Neuronal stem cell (in vitro differentiated cells): ENCODE data around the gene COX7A2.
A peak's percentile ranks its signal among the peaks of the same experiment; 100 is the strongest.

Source experiments
- DNase-seq: peaks from one replicate; pipeline ENCODE4 v3.0.0-alpha.2; 2013; ENCODE audit warnings: low spot score
- H2AFZ ChIP-seq: one replicate; pipeline ENCODE4 v1.6.1; 2013; ENCODE audit warnings: mild to moderate bottlenecking, low read length, inconsistent platforms
- H2AK5ac ChIP-seq: 2 replicates; pipeline ENCODE4 v1.6.1; 2013; ENCODE audit warnings: low read depth, mild to moderate bottlenecking, inconsistent platforms, low read length, moderate library complexity, mixed read lengths
- H2BK120ac ChIP-seq: 2 replicates; pipeline ENCODE4 v1.6.1; 2013; ENCODE audit warnings: low read depth, mild to moderate bottlenecking, inconsistent platforms, low read length, moderate library complexity, mixed read lengths
- H2BK12ac ChIP-seq: one replicate; pipeline ENCODE4 v1.6.1; 2013; ENCODE audit warnings: low read length, inconsistent platforms
- H2BK15ac ChIP-seq: 2 replicates; pipeline ENCODE4 v1.6.1; 2013; ENCODE audit warnings: mild to moderate bottlenecking, low read length, inconsistent platforms, mixed read lengths
- H2BK5ac ChIP-seq: one replicate; pipeline ENCODE4 v1.6.1; 2013; ENCODE audit warnings: inconsistent platforms, mild to moderate bottlenecking, low read length, moderate library complexity
- H3K14ac ChIP-seq: one replicate; pipeline ENCODE4 v1.6.1; 2013; ENCODE audit warnings: low read length, inconsistent platforms
- H3K18ac ChIP-seq: 2 replicates; pipeline ENCODE4 v1.6.1; 2013; ENCODE audit warnings: low read length, inconsistent platforms
- H3K23ac ChIP-seq: 2 replicates; pipeline ENCODE4 v1.6.1; 2013; ENCODE audit warnings: low read depth, mild to moderate bottlenecking, mixed read lengths, low read length, inconsistent platforms; ENCODE audit not compliant: poor library complexity
- H3K27ac ChIP-seq: replicated peaks from 3 replicates; pipeline ENCODE4 v1.5.1; 2013; ENCODE audit warnings: low read length, inconsistent platforms
- H3K27me3 ChIP-seq, 3 experiments: 2 replicates each; pipeline ENCODE4 v1.6.1; 2013; ENCODE audit warnings: low read length in 3 of 3, mild to moderate bottlenecking in 2 of 3, inconsistent platforms in 1 of 3, low read depth in 1 of 3, mixed read lengths in 1 of 3, moderate library complexity in 1 of 3; ENCODE audit not compliant: control insufficient read depth in 3 of 3, insufficient read depth in 3 of 3
- H3K36me3 ChIP-seq, 2 donors: replicated peaks in 1 of 2; 2 replicates each; pipeline ENCODE4 v1.6.1; 2013; ENCODE audit warnings: low read length in 2 of 2; ENCODE audit not compliant: control insufficient read depth in 2 of 2, insufficient read depth in 2 of 2
- H3K4ac ChIP-seq: 2 replicates; pipeline ENCODE4 v1.6.1; 2013; ENCODE audit warnings: inconsistent platforms, mild to moderate bottlenecking, low read length, moderate library complexity
- H3K4me1 ChIP-seq, 2 donors: 1 replicate in 1 of 2; 2 replicates in 1 of 2; pipeline ENCODE4 v1.6.1; 2013; ENCODE audit warnings: low read length in 2 of 2, low read depth in 1 of 2; ENCODE audit not compliant: control insufficient read depth in 2 of 2, insufficient read depth in 1 of 2
- H3K4me2 ChIP-seq: one replicate; pipeline ENCODE4 v1.6.1; 2013; ENCODE audit warnings: mild to moderate bottlenecking, low read length, inconsistent platforms; ENCODE audit not compliant: insufficient read depth, poor library complexity, severe bottlenecking
- H3K4me3 ChIP-seq, 2 donors: 2 replicates each; pipeline ENCODE4 v1.5.1; 2013; ENCODE audit warnings: low read length in 2 of 2, mild to moderate bottlenecking in 2 of 2, inconsistent platforms in 1 of 2, moderate library complexity in 1 of 2
- H3K79me1 ChIP-seq: one replicate; pipeline ENCODE4 v1.6.1; 2013; ENCODE audit warnings: low read depth, mild to moderate bottlenecking, inconsistent platforms, low read length, moderate library complexity
- H3K9ac ChIP-seq: one replicate; pipeline ENCODE4 v1.6.1; 2013; ENCODE audit warnings: mild to moderate bottlenecking, low read depth, low read length, inconsistent platforms; ENCODE audit not compliant: poor library complexity
- H3K9me3 ChIP-seq, 2 donors: replicated peaks in 1 of 2; 2 replicates each; pipeline versions ENCODE3 to v1.6.1; 2013; ENCODE audit warnings: low read length in 2 of 2, mild to moderate bottlenecking in 2 of 2, inconsistent platforms in 1 of 2, low read depth in 1 of 2, mixed read lengths in 1 of 2, moderate library complexity in 1 of 2; ENCODE audit not compliant: control insufficient read depth in 2 of 2, insufficient read depth in 1 of 2
- H4K8ac ChIP-seq: one replicate; pipeline ENCODE4 v1.6.1; 2013; ENCODE audit warnings: low read depth, mild to moderate bottlenecking, inconsistent platforms, low read length, moderate library complexity
- H4K91ac ChIP-seq: one replicate; pipeline ENCODE4 v1.6.1; 2013; ENCODE audit warnings: low read length, low read depth, mild to moderate bottlenecking, inconsistent platforms; ENCODE audit not compliant: poor library complexity
- WGBS, 2 donors: extraction: QIAGEN DNeasy Blood & Tissue Kit; methylation state at CpG; one replicate each; pipeline ENCODE4 v1.1.7; 2013; ENCODE audit warnings: missing lambda C conversion rate in 2 of 2, mixed read lengths in 1 of 2; ENCODE audit not compliant: insufficient read length in 2 of 2, insufficient replicate concordance in 1 of 2; ENCODE audit errors: extremely low coverage in 2 of 2; 5-methylcytosine and 5-hydroxymethylcytosine counted together

COX7A2 gene

DNA sequence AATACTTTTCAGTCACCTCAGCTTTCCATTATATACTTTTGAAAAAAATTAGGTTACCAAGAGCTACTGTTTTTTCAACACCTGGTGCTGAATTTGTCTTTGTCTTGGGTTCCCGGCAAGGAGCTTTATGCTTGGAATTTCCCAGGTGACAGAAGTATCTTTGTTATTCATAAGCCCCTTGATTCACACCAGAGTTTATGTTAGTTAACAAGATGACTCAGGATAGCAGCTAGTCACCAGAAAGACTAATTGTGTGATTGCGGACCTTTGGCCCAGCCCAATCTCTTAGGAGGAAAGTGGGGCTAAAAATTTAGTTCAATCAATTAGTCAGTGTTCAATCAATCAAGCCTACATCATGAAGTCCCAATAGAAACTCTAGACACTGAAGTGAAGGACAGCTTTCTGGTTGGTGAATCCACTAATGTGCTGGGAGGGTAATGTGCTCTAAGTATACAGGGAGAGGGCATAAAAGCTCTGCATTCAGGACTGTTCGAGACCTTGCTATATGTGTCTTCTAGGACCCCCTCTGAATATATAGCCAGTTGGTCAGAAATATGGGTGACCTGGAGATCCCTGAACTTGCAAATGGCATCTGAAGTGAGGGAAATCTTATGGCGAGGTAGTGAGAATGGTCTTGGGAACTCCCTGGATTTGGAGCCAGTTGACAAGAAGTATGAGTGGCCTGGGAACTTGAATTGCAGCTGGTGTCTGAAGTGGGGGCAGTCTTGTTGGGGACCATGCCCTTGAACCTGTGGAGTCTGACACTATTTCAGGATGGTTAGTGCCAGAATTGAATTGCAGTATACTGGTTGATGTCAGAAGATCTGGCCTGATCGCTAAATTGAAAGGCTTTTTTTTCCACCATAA, 24.8 kb upstream of the COX7A2 start:
- H3K27ac ChIP-seq: peak overlapping the region; percentile 3
- no peak overlapping the region for H4K91ac ChIP-seq
- H3K23ac ChIP-seq: no peak overlapping the region
- no peaks in the 10 kb centered on the region for H3K79me1 ChIP-seq
- peaks cover 10 to 62% of the 10 kb centered on the region in 2 donors for H3K36me3 ChIP-seq
- no peaks in the 10 kb centered on the region for H3K27me3 ChIP-seq
- H3K9me3 ChIP-seq: peaks cover 7 to 30% of the 10 kb centered on the region in 2 donors
- no peak overlapping the region for H4K8ac ChIP-seq
- peaks cover 3 to 4% of the 10 kb centered on the region in 2 donors for H3K4me1 ChIP-seq
- WGBS, 2 donors: no CpG with 5 or more reads among the region's 5 CpGs
- no peak for DNase-seq
- H3K9ac ChIP-seq: no peak overlapping the region
- H2AK5ac ChIP-seq: no peak overlapping the region
- no peak overlapping the region for H3K18ac ChIP-seq
- H3K4me3 ChIP-seq: no peak overlapping the region
- H2BK12ac ChIP-seq: no peak overlapping the region
- no peak overlapping the region for H2BK120ac ChIP-seq
- H2AFZ ChIP-seq: no peak overlapping the region
- no peak overlapping the region for H3K4ac ChIP-seq
- H3K4me2 ChIP-seq: no peak overlapping the region
- H2BK5ac ChIP-seq: no peak overlapping the region
- no peak overlapping the region for H3K14ac ChIP-seq
- no peak overlapping the region for H2BK15ac ChIP-seq

DNA sequence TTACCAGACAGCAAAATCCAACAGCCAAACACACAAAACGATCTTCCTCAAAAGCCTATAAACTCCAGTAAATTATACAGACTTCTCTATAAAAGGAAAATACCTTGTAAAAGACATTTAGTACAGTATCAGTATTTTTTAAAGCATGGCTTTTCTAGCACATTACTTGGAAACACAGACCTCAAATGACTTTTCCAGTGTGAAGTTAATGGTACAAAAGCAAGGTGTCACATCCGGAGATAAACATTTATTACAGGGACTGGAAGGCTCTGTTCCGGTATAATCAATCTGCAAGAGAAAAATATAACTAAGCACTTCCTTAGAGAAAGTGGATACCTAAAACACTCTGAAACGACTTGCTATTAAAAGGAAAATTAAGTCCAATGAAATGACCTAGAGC, 23.9 kb upstream of the COX7A2 start:
- Histone ChIP-seq H2BK5ac (no peak overlapping the region), H2BK12ac (no peak overlapping the region), H3K4ac (no peak overlapping the region), H2BK15ac (no peak overlapping the region), H3K14ac (no peak overlapping the region), H3K9ac (no peak overlapping the region), H3K18ac (no peak overlapping the region), H2BK120ac (no peak overlapping the region), H3K4me1 (peaks cover 3 to 4% of the 10 kb centered on the region in 2 donors), H3K27ac (no peak overlapping the region), H3K79me1 (no peaks in the 10 kb centered on the region), H3K36me3 (peaks cover 4 to 62% of the 10 kb centered on the region in 2 donors), H4K8ac (no peak overlapping the region), H3K23ac (no peak overlapping the region), H4K91ac (no peak overlapping the region), H2AFZ (no peak overlapping the region), H3K9me3 (peaks cover 1 to 21% of the 10 kb centered on the region in 2 donors), H3K27me3 (no peaks in the 10 kb centered on the region), H3K4me3 (no peak overlapping the region), H3K4me2 (no peak overlapping the region), H2AK5ac (no peak overlapping the region)
- no CpG with 5 or more reads among the region's 4 CpGs for WGBS, 2 donors
- DNase-seq: no peak

GRCh38 chr6:75266716-75267291, 23.2 kb upstream of the COX7A2 start:
- no peak for DNase-seq
- H2BK120ac ChIP-seq: no peak overlapping the region
- H2BK12ac ChIP-seq: no peak overlapping the region
- no peak overlapping the region for H3K18ac ChIP-seq
- H3K79me1 ChIP-seq: no peaks in the 10 kb centered on the region
- peaks cover 4 to 57% of the 10 kb centered on the region in 2 donors for H3K36me3 ChIP-seq
- H2BK5ac ChIP-seq: no peak overlapping the region
- no CpG with 5 or more reads among the region's 2 CpGs for WGBS, 2 donors
- H4K8ac ChIP-seq: no peak overlapping the region
- no peak overlapping the region for H3K23ac ChIP-seq
- H3K4me1 ChIP-seq: peaks cover 3 to 4% of the 10 kb centered on the region in 2 donors
- H4K91ac ChIP-seq: no peak overlapping the region
- H3K4me3 ChIP-seq: no peak overlapping the region
- H3K9ac ChIP-seq: no peak overlapping the region
- H3K4me2 ChIP-seq: no peak overlapping the region
- H3K27ac ChIP-seq: no peak overlapping the region
- H3K27me3 ChIP-seq: no peaks in the 10 kb centered on the region
- no peak overlapping the region for H3K4ac ChIP-seq
- H2BK15ac ChIP-seq: no peak overlapping the region
- no peak overlapping the region for H3K14ac ChIP-seq
- H3K9me3 ChIP-seq: peaks cover 0 to 14% of the 10 kb centered on the region in 2 donors
- no peak overlapping the region for H2AFZ ChIP-seq
- no peak overlapping the region for H2AK5ac ChIP-seq

DNA sequence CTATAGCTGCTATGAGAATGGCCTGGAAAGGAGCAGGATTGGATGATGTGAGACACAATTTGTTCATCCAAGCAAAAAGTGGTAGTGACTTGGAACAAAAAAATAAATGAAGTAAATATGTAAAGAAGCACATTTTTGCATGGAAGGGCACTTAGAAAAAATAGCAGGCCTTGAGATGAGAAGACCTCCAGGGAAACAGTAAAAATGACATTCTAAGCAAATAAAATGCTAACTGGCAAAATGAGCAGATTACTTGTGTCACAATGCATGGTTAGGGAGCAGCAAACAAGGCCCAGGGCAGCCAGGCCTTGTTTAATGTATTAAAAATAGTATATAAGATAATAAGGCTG, 19.8 kb upstream of the COX7A2 start:
- Histone ChIP-seq H2BK15ac (no peak overlapping the region), H3K36me3 (peaks cover 4 to 68% of the 10 kb centered on the region in 2 donors), H4K8ac (no peak overlapping the region), H3K18ac (no peak overlapping the region), H3K4me2 (no peak overlapping the region), H3K27ac (no peak overlapping the region), H2BK5ac (no peak overlapping the region), H4K91ac (no peak overlapping the region), H2BK12ac (no peak overlapping the region), H3K9ac (no peak overlapping the region), H2BK120ac (no peak overlapping the region), H2AFZ (no peak overlapping the region), H3K27me3 (no peaks in the 10 kb centered on the region), H3K23ac (no peak overlapping the region), H3K14ac (no peak overlapping the region), H3K4me1 (peaks cover under 1 to 2% of the 10 kb centered on the region in 2 donors), H3K79me1 (no peaks in the 10 kb centered on the region), H2AK5ac (no peak overlapping the region), H3K4ac (no peak overlapping the region), H3K4me3 (no peak overlapping the region), H3K9me3 (no peaks in the 10 kb centered on the region)
- no peak for DNase-seq
